ENCODE data around the gene PROX1.

PROX1 gene

DNA sequence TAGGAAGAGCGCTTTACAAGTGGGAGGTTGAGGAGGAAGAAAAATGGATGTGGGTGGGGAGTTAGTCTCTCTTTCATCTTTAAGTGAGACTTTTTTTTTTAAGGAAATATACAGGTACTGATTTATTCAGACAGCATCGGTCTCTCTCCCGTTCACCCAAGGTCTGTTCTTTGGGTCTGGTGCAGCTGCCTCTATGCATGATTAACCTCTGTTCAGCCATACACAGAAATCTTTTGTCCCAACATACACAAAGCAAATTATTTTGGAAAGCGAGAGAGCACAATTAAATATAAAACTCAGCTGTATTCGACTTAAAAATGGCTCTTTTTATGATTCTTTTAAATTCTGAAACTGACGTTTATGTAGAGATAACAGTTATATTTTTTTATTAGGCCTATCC is 11.0 kb downstream of the PROX1 start:
- H3K27ac Mint-ChIP-seq = no peak overlapping the region
- ATAC-seq (ENCODE audit: low read depth) (no peak), DNase-seq (ENCODE audit: low spot score in 2 of 2) (no peak)
- H3K27me3 Mint-ChIP-seq = peaks cover 2% of the 10 kb centered on the region
- H3K36me3 Mint-ChIP-seq = no peaks in the 10 kb centered on the region
- H3K4me3 Mint-ChIP-seq = no peak overlapping the region
- H3K9me3 Mint-ChIP-seq = peaks cover 1% of the 10 kb centered on the region
- H3K4me1 Mint-ChIP-seq = no peaks in the 10 kb centered on the region

DNA sequence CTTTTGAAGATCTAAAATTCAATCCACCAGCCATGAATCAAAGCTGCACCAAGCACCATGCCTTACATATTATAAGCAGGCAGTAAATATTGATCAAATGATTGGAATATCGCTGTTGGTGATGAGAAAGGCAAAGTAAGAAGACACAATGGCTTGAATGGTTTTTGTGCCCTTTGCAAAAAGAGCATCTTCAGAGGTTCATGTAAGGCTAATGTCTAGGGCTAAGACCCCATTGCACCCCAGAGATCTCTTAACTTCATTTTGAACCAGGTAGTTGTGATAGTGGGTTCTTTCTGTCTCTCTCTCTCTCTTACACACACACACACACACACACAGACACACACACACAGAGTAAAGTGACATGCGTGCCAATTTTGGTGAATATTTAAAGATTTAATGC is 12.0 kb downstream of the PROX1 start:
- peaks cover 1% of the 10 kb centered on the region for H3K9me3 Mint-ChIP-seq
- DNase-seq (ENCODE audit: low spot score in 2 of 2) (no peak), ATAC-seq (ENCODE audit: low read depth) (no peak)
- H3K36me3 Mint-ChIP-seq = no peaks in the 10 kb centered on the region
- peaks cover 2% of the 10 kb centered on the region for H3K27me3 Mint-ChIP-seq
- no peak overlapping the region for H3K27ac Mint-ChIP-seq
- no peaks in the 10 kb centered on the region for H3K4me1 Mint-ChIP-seq
- H3K4me3 Mint-ChIP-seq = no peak overlapping the region

DNA sequence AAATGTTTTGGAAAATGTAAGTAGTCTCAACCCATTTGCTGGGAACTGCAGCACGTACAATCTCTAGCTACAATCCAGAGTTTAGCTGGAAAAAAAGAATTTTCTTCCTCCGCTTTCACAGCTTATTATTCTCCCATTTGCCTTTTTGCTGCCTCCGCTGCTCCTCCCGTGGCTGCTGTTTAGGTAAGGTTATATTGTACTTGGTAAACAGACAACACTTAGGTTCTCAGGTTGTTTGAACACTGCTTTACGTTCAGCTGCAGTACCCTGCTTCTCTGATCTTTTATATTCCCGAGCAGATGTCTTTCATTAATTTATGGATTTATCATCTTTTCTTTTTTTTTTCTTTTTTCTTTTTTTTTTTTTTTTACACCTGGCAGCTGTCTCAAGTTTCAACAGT is 14.3 kb downstream of the PROX1 start:
- Mint-ChIP-seq H3K4me1 (no peaks in the 10 kb centered on the region), H3K27me3 (peaks cover 5% of the 10 kb centered on the region), H3K9me3 (peaks cover 2% of the 10 kb centered on the region), H3K36me3 (no peaks in the 10 kb centered on the region), H3K27ac (no peak overlapping the region), H3K4me3 (no peak overlapping the region)
- no peak for ATAC-seq (ENCODE audit: low read depth)
- DNase-seq (ENCODE audit: low spot score in 2 of 2) = no peak

DNA sequence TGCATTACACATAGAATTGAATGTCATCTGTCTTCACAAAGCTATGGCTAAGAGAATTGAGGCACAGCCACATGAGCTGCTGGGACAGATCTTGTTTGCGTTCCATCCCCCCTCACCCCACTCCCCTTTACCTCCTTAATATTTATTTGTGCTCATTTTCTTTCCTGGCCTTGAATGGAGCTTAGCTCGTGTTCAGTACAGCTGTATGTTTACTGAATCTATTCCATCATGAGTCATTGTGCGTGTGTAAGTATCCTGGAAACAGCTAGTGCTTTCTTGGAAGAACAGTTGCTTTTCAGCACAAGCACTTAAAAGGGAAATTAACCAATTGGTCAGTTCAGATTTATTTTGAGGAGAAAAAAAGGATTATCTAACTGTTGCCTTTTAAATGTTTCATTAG is 14.7 kb downstream of the PROX1 start:
- DNase-seq (ENCODE audit: low spot score in 2 of 2) = no peak
- no peak overlapping the region for H3K27ac Mint-ChIP-seq
- peaks cover 2% of the 10 kb centered on the region for H3K9me3 Mint-ChIP-seq
- no peaks in the 10 kb centered on the region for H3K36me3 Mint-ChIP-seq
- H3K4me3 Mint-ChIP-seq = no peak overlapping the region
- no peaks in the 10 kb centered on the region for H3K4me1 Mint-ChIP-seq
- peaks cover 5% of the 10 kb centered on the region for H3K27me3 Mint-ChIP-seq
- no peak for ATAC-seq (ENCODE audit: low read depth)

DNA sequence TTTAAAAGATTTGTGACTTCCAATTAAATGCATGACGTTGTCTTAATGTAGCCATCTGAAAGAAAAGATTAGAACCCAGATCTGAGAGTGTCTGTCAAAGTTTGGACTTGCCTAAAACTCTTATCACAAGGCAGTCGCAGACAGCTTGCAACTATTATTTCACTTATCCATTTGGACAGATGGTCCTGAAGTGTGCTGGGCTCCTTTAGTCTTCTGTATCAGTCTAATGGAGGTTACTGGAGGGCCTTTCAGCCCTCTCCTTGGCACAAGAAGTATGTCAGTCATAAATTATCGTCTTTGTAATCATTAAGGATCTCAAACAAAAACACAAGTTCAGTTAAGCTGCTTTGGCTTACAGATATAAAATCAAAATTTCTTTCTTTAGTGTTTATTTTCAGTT is 15.5 kb downstream of the PROX1 start:
- Mint-ChIP-seq H3K4me3 (no peak overlapping the region), H3K36me3 (no peaks in the 10 kb centered on the region), H3K4me1 (no peaks in the 10 kb centered on the region), H3K9me3 (peaks cover 2% of the 10 kb centered on the region), H3K27ac (no peak overlapping the region), H3K27me3 (peaks cover 5% of the 10 kb centered on the region)
- ATAC-seq (ENCODE audit: low read depth) = no peak
- DNase-seq (ENCODE audit: low spot score in 2 of 2) = no peak

DNA sequence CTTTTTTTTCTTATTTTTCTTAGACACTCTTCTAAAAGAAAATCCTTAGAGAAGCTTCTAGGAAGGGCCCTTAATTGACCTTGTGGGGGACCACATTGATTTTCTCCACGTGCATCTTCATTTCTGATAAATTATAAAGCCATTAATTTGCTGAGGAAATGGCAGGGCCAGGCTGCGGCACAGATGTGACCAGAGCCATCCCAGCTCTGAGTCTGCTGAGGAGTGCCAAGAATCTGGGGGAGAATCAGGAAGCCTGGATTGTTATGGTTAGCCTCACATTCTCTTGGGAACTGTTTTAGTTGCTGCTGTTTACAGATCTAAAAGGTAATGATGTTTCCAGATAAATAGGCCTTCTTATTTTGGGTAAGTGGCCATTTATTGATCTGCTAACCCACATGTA is 16.2 kb downstream of the PROX1 start:
- Mint-ChIP-seq H3K27me3 (peaks cover 5% of the 10 kb centered on the region), H3K9me3 (peaks cover 1% of the 10 kb centered on the region), H3K36me3 (no peaks in the 10 kb centered on the region), H3K4me1 (no peaks in the 10 kb centered on the region), H3K4me3 (no peak overlapping the region), H3K27ac (no peak overlapping the region)
- DNase-seq (ENCODE audit: low spot score in 2 of 2) (no peak), ATAC-seq (ENCODE audit: low read depth) (no peak)

DNA sequence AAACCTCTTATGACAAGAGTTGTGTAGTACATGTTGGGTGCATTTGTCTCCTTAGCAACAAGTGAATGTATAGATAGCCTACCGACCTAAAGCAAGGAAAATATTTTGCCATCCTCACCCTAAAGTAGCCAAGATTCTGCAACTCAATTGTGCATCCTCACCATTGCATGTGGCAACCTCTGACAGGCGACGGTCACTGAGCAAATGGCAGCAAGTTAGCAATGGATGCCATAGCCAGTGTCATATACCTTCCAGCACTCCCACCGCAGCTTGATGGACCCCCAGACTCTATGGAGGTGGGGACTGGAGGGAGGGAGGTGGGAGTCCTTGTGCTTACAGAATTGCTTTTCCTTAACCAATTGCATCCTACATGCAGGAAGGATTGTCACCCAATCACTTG is 17.0 kb downstream of the PROX1 start:
- ATAC-seq (ENCODE audit: low read depth) = no peak
- DNase-seq (ENCODE audit: low spot score in 2 of 2) = no peak
- Mint-ChIP-seq H3K27ac (no peak overlapping the region), H3K27me3 (peaks cover 5% of the 10 kb centered on the region), H3K4me3 (no peak overlapping the region), H3K4me1 (no peaks in the 10 kb centered on the region), H3K36me3 (no peaks in the 10 kb centered on the region), H3K9me3 (peaks cover 1% of the 10 kb centered on the region)

DNA sequence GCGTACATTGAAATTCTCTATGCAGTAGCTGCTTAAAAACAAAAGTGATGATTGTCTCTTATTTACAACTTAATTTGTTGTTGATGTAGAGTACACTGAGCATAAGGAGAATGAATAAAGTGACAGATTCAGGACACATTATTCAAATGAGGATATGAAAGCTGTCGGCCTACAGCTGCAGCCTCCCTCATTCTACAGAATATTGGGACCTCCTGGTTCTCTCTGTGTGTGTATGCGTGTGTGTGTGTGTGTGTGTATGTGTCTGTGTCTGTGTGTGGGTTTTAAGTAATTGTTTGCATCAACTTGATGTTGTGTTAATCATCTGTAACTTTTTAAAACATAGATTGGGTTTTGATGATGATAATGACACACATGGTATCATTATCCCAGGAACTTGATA is 17.9 kb downstream of the PROX1 start:
- no peak overlapping the region for H3K4me3 Mint-ChIP-seq
- peaks cover 5% of the 10 kb centered on the region for H3K27me3 Mint-ChIP-seq

DNA sequence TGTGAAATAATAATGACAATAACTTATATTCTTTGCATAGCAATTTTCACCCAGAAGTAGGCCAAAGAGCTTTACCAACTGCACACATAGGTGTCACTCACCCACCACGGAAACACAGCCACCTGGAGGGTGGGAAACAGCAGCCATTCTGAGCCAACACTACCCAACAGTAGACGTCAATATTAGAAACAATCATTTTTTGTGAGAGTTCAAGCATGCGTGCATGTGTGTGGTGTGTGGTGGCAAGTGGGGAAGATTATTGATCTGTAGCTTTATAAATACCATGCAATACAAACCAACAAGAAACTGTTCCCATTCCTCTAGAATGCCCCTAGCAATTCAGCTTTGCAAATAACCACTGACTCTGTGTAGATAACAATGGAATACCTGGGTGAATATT is 19.1 kb downstream of the PROX1 start:
- H3K36me3 Mint-ChIP-seq = no peaks in the 10 kb centered on the region
- peaks cover 3% of the 10 kb centered on the region for H3K9me3 Mint-ChIP-seq
- H3K27ac Mint-ChIP-seq = no peak overlapping the region
- H3K4me1 Mint-ChIP-seq = no peaks in the 10 kb centered on the region
- DNase-seq (ENCODE audit: low spot score in 2 of 2) (no peak), ATAC-seq (ENCODE audit: low read depth) (no peak)
- no peak overlapping the region for H3K4me3 Mint-ChIP-seq
- H3K27me3 Mint-ChIP-seq = peaks cover 5% of the 10 kb centered on the region

More for the DNA sequence above, 17.9 kb downstream of the PROX1 start:
- no peaks in the 10 kb centered on the region for H3K4me1 Mint-ChIP-seq
- H3K9me3 Mint-ChIP-seq = peaks cover 3% of the 10 kb centered on the region
- DNase-seq (ENCODE audit: low spot score in 2 of 2) (no peak), ATAC-seq (ENCODE audit: low read depth) (no peak)
- no peaks in the 10 kb centered on the region for H3K36me3 Mint-ChIP-seq
- no peak overlapping the region for H3K27ac Mint-ChIP-seq

DNA sequence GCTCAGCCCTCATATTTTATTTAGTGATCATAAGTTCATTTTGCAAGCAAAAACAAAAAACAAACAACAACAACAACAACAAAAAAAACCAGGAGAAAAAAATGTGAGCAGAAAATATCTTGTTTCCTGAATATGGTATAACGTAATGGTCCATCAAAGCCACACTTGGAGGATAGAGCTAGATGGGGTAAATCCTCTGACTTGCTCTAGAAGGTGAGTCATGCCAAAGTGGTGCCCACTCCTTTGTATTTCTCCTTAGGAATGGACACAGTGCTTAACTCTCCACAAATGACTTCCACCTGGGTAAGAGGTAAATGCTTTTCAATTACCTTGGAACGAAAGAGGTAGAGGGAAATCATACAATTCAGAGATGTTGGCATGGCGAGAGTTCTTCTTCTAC is 20.6 kb downstream of the PROX1 start:
- DNase-seq (ENCODE audit: low spot score in 2 of 2) = no peak
- no peaks in the 10 kb centered on the region for H3K4me1 Mint-ChIP-seq

DNA sequence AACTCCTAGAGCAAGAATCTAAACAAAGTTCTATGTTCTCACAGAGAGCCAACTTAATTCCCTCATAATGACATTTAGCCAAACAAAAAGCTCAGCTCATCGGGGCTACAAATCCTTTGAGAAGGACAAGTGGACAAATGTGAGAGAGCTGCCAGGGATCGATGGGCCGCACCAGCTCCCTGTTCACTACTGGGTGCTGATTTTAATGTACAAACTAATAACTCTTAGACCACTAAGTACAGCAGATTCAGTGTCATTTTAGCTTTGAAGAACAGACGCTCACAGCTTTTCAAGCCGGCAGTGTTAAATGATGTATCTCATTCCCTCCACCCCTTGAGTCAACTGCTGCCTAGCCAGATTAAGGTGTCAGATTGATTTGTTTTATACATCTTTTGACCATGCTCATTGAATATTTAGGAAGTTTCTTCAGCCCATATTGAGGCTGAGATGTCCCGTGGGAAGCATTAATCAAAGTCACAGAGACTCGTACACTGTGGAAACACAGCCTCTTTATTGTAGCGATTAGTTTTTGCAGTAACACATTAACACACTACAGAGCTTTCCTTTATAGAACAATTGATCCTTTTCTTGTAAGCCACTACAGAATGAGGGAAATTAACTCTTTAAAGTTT is 21.1 kb downstream of the PROX1 start:
- Mint-ChIP-seq H3K27me3 (peaks cover 3% of the 10 kb centered on the region), H3K4me3 (no peak overlapping the region), H3K36me3 (no peaks in the 10 kb centered on the region), H3K4me1 (no peaks in the 10 kb centered on the region), H3K9me3 (peaks cover 5% of the 10 kb centered on the region), H3K27ac (no peak overlapping the region)
- no peak for DNase-seq (ENCODE audit: low spot score in 2 of 2)
- no peak for ATAC-seq (ENCODE audit: low read depth)

More for the DNA sequence above, 20.6 kb downstream of the PROX1 start:
- no peak for ATAC-seq (ENCODE audit: low read depth)
- H3K27me3 Mint-ChIP-seq = peaks cover 3% of the 10 kb centered on the region
- no peaks in the 10 kb centered on the region for H3K36me3 Mint-ChIP-seq
- H3K9me3 Mint-ChIP-seq = peaks cover 5% of the 10 kb centered on the region
- no peak overlapping the region for H3K4me3 Mint-ChIP-seq
- no peak overlapping the region for H3K27ac Mint-ChIP-seq

DNA sequence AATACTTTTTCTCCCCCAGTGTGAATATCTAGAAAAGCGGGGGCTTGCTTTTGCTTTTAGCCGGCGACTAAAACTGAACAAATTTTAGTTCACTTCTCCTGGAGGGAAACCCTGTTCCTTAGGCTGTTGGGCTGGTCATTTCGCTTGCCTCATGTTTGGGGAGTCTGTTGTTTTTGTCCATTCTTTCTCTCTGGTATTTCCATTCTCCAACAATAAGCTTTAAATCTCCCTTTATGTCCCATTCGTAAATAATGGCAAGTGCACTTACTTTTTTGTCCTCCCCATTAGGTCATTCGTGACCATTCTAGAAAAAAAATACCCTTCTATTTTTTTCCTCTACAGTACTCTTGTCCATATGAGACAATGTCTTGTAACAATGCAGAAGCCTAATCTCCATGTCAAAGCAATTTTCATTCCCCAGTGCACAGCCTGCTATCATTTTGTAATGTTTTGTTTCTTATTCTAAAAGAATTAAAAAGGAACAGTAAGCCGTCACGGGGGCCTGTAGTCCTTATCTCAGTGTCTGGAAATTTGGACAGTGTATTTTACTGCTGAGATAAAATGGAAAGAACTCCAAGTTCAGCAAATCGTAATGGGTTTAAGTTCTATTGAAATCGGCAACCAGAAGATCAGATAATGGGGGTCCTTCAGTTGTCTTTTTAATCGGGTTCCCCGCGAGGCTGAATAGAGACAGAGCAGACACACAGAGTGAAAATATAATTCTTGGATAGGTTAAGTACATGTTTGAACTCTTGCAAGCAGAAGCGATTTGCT is 21.8 kb downstream of the PROX1 start:
- Mint-ChIP-seq H3K36me3 (no peaks in the 10 kb centered on the region), H3K9me3 (peaks cover 5% of the 10 kb centered on the region), H3K27ac (no peak overlapping the region), H3K27me3 (peaks cover 3% of the 10 kb centered on the region), H3K4me1 (no peaks in the 10 kb centered on the region), H3K4me3 (no peak overlapping the region)
- no peak for ATAC-seq (ENCODE audit: low read depth)
- DNase-seq (ENCODE audit: low spot score in 2 of 2) = no peak

DNA sequence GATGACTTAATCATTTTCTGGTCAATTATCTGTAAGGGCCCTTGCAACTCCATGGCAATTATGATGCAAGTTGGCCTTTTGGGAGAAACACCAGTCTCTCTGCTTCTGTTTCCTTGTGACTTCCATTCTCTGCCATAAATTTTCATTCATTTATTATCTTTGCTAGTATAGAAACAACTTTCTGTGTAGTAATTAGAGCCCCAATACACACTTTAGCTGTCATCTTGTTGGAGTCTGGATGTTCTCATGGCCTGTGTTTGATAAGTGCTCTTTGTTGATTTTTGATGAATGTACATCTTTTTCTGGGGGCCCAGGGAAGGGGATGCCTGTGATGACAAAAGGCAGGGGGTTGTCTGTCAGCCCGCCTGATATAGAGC is 22.4 kb downstream of the PROX1 start:
- DNase-seq (ENCODE audit: low spot score in 2 of 2) = no peak
- Mint-ChIP-seq H3K36me3 (no peaks in the 10 kb centered on the region), H3K27ac (no peak overlapping the region), H3K27me3 (peaks cover 3% of the 10 kb centered on the region), H3K4me1 (no peaks in the 10 kb centered on the region), H3K4me3 (no peak overlapping the region), H3K9me3 (peaks cover 5% of the 10 kb centered on the region)
- ATAC-seq (ENCODE audit: low read depth) = no peak

DNA sequence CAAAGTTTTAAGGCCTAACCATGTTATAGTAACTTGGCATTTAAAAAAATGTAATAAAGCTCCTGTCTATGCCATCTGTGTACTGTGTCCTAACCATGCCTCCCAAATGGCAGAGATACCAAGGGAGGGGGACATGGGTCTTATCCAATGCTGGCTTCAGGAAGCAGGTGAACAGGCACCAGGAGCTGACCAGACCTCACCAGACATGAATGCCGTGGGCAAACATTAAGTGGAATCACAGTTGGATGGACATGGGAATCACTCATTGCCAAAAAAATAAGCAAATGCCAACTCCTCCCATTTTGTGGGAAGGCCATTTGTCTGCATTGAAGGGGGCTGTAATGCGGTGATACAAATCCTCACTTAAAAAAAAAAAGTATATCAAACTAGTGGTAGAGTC is 22.9 kb downstream of the PROX1 start:
- peaks cover 1% of the 10 kb centered on the region for H3K27me3 Mint-ChIP-seq
- no peaks in the 10 kb centered on the region for H3K4me1 Mint-ChIP-seq
- H3K9me3 Mint-ChIP-seq = peaks cover 5% of the 10 kb centered on the region

DNA sequence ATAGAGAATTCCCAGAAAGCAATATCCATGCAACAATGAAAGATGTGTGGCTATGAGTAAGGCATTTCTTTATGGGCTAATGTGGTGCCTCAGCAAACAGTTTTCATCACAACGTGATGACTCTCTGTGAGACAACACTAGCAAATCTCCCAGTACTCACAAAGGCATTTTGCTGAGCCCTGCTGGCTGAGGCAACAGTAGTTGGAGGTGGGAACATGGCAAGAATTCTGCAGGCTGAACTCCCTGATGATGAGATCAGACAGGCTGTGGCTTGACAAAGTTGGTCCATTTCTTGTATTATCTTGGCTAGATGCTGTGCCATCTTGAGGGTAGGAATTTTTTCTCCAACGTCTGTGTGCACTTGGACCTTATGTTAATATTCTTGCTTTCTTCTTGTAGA is 24.6 kb downstream of the PROX1 start:
- Mint-ChIP-seq H3K4me3 (no peak overlapping the region), H3K27ac (no peak overlapping the region), H3K27me3 (peaks cover 2% of the 10 kb centered on the region), H3K36me3 (no peaks in the 10 kb centered on the region), H3K4me1 (no peaks in the 10 kb centered on the region), H3K9me3 (peaks cover 4% of the 10 kb centered on the region)
- DNase-seq (ENCODE audit: low spot score in 2 of 2) (no peak), ATAC-seq (ENCODE audit: low read depth) (no peak)

More for the DNA sequence above, 22.9 kb downstream of the PROX1 start:
- H3K27ac Mint-ChIP-seq = no peak overlapping the region
- DNase-seq (ENCODE audit: low spot score in 2 of 2) (no peak), ATAC-seq (ENCODE audit: low read depth) (no peak)
- H3K4me3 Mint-ChIP-seq = no peak overlapping the region
- H3K36me3 Mint-ChIP-seq = no peaks in the 10 kb centered on the region
